ENCODE measurements around the gene NPLOC4.
A peak's percentile ranks its signal among the peaks of the same experiment; 100 is the strongest.

The NPLOC4 gene

DNA sequence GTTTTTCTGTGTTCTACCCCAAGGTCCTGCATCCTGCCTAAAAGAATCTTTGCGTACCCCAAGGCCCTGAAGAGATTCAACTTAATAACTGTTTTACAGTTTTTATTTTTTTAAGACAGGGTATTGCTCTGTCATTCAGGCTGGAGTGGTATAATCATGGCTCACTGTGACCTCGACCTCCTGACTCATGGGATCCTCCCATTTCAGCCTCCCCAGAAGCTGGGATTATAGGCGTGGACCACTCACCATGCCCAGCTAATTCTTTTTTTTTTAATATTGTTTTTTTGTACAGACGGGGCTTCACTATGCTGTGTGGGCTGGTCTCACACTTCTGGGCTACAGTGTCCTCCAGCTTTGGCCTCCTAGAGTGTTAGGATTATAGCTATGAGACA, 75.4 kb downstream of the NPLOC4 start:
- no peak for DNase-seq

DNA sequence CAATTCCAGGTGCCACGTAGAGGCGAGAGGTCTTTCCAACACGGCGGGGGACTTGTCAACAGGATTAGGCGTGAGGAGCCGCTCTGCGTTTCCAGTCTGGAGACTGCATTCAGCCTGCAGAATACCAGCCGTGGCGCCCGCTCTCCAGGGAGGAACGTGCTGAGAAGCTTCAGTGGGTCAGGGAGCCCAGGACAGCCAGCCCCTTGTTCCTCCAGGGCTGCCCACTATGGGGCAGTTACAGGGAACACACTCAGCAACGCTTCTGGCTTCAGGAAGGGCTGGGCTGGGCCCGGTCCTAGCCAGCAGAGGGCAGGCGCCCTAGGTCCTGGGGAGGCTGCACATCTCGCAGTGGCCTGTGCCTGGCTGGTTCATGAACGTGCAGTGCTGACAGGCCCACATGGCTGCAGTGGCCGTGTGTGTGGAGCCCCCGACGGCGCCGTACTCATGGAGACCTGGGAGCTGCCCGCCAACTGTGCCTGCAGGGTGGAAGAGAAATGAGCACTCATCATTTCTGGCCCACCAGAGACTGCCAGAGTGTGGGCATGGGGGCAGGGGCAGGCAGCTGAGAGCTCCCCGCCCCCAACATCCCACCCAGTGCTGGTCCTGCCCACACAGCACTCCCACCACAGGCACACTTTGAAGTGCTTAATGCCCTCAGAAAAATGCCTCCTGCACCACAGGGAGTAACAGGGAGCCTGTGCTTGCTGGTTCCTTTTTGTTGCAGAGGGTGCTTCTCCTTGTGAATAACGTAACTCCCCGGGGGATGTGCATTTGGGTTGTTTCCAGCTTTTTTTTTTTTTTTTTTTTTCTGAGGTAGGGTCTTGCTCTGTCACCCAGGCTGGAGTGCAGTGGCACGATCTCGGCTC, 77.7 kb downstream of the NPLOC4 start:
- no peak for DNase-seq

DNA sequence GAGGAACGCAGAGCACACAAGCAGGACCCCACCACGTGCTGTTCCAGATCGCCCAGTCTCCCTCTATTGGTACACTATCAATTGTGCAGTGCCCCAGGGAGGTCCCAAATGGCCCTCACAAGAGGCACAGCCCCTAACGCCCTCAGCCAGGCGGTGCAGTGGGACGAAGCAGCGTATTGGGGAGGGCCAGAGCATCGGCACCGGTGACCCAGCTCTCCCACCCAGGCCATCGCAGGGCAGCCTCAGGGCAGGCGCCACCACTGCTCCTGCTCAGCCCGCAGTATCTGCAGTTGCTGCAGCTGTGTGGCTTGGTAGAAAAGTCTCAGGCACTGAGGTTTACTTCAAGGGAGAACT, 78.8 kb downstream of the NPLOC4 start:
- no peak for DNase-seq

DNA sequence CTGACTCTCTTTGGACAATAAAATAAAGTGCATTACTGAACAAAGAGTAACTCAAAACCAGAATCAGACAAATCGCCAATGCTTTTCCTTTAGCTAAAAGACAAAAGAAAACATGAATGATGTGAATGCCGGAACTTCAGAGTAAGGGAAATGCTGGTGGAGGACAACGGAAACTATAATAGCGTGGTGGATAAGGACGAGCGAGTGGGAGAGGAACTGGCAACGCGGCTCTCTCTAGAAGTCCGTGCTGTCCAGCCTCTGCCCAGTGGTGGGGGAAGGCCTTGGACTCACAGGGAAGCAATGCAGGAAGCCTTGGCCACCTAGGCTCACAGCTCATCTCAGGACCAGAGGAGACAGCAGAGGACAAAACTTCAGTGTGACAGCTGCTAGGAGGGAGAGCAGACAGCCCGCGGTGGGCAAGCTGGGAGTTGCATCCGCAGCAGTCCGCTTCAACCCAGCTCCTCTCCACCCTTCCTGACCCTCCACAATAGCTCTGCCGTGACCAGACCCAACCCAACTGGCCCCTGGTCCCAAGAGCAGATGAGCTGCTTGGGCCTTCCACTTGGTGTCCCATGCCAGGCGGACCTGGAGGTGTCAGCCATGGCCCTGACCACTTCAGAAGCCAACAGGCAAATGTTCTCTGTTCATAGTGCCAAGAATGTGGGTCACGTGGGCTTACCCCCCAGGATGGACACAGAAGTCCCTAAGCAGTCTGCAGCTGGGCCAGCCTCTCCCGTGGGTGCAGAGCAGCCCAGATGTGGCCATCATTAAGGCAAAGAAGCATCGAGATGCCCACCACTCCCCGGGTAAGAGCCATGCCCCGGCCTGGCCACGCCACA, 79.4 kb downstream of the NPLOC4 start:
- no peak for DNase-seq

DNA sequence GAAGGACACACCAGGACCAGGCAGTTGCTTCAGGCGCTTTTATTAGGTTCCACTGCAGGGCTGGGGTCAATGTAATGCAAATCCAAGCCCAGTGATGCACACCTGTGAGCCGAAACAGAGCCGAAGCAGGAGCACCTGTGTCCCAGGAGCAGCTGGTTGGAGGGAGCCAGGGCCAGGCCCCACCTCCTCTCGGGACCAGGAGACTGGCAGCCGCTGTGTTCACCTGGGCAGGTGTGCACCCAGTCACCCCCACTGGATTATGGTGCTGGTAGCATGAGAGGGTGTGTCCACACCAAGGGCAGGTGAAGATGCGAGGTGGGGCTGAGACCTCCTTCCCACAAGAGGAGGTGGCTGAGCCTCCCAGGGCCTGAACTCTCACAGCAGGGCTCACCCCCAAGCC, 80.0 kb downstream of the NPLOC4 start:
- no peak for DNase-seq

DNA sequence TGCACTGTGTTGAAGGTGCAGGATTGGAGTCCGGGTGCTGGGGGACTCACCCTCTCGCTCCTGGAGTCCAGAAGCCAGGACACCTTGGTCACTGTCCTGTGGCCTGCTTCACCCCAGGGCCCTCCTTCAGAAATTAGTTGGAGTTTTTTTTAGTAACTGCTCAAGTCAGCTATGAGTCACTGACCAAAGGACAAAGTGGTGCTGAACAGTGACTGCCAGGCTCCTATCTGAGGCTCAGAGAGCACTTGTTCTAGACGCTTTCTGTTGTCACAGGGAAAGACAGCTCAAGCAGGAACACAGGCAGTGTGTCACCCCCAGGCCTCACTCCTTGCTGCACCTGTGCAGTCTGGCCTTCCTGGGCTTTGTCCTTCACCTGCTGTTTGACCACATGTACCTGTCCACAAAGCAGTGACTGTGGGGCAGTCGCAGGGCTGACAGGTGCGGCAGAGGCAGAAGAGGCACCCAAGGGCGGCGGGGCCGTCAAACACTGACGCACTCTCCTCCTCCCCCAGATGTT, 80.7 kb downstream of the NPLOC4 start:
- no peak for DNase-seq

DNA sequence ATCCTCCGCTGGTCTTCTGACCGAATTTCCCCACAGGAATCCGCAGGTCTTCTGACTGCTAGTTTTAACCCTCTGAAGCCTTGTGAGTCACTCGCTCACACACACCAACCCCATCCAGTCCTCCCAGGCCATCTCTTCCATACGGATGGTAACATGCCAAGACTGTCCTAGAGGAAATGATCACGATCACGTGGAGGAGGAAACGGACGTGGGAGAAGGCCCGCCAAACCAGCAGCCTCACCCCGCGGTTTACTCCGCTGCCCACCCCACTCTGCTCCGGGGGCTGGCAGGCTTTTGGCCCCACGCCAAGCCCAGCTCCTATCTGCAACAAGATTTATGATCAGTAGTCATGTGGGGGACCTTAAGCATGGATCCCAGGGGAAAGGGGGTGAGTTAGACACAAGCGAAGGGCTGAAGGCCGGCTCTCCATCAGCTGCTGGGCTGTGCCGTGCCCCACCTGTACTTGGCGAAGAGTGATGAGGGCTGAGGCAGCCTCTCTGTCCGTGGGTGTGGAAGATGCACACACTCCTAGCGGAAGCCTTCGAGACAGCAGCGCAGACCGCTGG, 83.2 kb downstream of the NPLOC4 start:
- DNase-seq: peak; percentile 73

DNA sequence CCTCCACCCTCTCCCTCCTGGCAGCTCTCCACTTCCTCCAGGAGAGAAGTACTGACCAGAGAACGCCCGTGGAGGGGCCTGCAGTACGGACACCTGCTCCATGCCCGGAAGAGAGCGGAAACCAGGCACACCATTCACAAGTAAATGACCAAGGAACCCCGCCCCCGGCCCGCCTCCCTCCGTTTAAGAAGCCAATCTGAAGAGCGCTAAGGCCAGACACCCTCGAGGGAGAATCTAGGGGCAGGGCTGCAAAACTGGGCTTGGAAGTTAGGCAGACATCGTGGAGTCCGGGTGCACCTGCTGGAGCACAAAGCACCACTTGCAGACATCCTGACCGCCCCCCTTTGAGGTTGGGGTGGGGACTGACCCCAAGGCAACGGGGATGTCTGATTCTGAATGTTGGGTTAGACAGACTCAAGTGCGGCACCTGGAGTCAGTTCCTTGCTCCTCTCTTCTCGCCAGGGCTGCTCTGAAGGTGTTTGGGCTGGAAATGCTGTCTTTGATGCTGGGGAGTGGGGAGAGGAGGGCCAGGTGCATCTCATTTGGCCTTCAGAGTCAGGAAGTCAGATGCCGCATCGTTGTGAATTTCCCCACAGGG, 83.8 kb downstream of the NPLOC4 start:
- DNase-seq: peak; percentile 46

DNA sequence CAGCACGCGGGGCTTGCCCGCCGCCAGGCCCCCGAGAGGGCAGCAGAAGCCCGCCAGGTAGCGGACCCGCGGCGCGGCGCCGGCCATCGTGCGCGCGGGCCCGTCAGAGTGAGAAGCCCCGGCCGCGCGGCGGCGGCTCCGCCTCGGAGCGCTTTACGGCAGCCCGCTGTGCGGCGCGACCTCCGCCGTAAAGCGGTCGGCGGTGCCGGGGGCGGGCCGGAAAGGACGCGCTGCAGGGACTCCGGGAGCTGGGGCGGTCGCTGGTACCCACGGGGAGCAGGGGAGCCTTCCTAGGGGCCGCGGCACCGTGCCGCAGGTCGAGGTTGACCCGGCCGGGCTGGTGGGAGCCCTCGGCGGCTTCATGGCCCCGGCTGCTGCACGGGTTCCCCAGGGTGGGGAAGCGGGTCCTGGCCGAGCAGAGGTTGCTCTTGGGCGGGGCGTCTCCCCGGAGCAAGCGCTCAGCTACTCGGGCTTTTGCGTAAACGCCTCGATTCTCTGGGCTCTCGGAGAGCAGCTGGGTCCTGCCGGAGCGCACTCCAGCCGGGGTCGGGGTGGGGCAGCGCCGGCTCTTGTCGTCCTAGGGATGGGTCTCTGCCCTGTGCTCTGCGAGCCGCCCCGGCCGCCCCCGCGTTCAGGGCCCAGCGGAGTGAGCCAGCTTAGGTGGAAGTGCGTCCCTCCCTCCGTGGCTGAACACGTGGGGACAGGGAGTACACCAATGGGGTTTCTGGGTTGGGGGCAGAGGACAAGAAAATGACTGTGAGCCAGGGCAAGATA, 84.5 kb downstream of the NPLOC4 start, which contains the start of gene FAAP100:
TSS of gene FAAP100 (minus strand) at position 110 of the 774 bp plus-strand sequence. CDS start at position 87, 23 bp downstream.
- DNase-seq: peak; percentile 53

DNA sequence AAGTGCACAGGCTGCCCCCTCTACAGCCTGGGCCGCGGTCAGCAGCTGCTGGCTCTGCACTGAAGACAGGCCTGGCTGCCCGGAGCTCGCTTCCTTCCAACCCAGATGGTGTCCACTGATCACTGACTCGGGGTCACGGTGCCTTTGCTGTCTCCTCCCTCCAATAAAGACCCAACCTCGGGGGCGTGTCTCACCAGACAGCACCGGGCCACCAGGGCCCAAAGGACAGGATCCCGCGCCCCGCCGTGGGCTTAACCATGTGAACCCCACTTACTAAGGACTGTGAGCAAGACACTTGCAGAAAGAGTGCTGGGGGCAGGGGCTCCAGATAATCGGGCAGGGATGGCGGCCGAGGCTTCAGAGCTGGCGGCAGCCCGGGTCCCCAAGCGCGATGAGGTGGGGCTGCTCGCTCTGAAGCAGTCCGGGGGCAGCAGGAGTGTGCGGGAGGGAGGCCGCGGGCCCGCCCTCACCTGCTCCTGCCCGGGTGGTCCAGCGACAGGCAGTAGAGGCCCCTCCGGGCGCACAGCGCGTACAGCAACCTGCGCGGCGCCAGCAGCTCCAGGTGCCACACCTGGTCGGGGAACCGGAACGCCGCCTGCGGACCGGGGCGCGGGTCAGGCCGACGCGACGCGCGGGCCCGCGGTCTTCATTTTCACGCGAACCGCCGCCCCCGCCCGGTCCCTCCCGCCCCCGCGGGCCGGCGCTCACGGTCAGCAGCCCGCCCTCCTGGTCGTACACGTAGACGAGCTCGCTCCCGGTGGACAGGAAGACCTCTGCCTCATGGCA, 85.3 kb downstream of the NPLOC4 start:
- no peak for DNase-seq

DNA sequence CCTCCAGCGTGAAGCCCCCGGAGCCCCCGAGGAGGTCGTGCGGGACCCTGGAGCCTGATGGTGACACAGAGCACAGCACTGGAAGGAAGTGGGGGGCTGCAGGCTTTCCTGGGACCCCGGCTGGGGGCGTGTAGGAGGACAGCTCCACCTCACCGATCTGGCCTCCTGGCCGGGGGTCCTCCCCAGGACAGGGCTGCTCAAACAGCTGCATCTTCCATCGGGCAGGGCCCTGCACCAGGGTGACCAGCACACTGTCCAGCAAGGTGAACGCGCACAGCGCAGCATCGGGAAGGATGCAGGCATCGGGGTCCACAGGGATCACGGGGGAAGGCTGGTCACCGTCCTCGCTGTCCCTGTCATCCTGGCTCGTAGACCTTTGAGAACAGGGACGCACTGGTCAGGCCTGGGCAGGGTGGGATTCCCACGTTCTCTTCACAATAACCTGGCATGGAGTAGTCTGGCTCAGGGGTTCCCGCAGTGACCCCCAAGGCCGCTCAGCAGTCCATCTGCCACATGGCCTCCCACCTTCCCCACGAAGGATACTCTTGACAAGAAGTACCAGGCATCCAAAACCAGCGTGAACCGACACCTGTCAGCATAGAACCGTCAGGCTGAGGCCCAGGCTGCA, 86.0 kb downstream of the NPLOC4 start:
- DNase-seq: no peak

DNA sequence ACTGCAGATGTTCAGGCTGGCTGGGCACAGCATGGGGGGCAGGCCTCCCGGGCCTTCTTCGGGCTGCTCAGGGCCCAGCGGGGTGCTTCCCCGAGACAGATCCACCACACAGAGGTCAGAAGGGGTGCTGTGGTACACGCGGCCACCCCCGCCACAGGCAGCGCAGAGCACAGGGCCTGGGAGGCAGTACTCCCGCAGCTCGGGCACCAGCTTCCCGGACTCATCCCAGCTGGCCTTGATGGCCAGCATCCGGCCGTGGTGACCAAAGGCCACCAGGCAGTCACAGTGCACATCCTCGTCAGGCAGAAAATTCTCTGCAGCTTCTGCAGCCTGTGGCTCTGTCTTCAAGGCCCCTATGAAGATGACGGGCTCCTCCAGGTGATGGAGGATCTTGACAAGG, 86.6 kb downstream of the NPLOC4 start:
- no peak for DNase-seq

DNA sequence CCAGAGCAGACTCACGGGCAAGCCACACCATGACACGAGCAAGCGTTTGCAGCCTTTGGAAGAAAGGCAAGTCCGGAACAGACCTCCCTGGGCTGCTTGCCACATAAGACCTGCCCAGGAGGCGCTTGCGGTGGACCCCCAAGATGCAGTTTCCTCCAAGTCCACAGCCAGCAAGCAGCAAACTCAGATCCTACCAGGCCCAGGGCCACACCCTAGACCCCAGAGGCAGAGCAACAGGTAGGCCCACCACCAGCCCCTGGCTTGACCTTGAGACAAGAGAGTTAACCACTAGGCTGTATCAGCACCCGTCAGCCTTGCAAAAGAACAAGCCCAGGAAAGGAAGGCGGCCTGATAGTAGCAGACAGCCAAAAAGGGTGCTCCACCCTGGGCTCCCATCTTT, 87.1 kb downstream of the NPLOC4 start:
- no peak for DNase-seq

DNA sequence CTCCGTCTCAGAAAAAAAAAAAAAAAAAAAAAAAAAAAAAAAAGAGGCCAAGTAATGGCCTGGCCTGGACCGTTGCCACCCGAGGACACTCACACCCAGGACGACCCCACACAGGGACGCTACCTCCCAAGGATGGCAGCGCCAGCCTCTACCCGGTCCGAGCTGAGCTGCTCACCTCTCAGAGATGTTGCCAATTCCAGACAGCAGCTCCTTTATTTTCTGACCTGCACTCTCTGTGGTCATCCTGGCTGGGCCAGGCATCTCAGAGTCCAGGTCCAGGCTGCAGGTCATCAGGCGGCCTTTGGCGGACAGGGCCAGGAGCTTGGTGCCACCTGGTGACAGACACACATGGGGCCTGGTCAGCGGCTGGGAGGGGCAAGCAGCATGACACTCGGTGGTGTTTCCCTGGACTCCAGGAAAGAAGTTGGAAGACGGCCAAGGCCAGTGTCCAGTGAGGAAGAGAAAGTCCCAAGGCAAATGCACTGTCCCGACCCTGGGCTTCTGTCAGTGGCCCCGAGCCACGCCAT, 87.8 kb downstream of the NPLOC4 start:
- DNase-seq: no peak

DNA sequence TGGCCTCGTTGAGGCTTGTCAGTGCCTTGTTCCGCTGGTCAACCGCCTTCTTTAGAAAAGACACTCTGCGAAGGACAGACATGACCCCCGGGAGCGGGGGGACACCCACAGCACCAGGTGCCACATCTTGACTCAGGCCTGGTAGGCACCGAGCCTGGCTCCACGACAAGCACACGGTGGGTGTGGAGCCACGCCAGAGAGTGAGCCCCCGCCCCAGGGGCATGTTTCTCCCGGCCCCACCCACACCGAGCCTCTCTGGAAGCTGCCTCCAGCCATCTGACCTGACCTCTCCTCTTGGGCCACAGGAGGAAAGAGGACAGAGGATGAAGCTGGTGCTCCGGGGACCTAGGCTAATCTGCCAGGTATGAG, 89.3 kb downstream of the NPLOC4 start:
- no peak for DNase-seq

DNA sequence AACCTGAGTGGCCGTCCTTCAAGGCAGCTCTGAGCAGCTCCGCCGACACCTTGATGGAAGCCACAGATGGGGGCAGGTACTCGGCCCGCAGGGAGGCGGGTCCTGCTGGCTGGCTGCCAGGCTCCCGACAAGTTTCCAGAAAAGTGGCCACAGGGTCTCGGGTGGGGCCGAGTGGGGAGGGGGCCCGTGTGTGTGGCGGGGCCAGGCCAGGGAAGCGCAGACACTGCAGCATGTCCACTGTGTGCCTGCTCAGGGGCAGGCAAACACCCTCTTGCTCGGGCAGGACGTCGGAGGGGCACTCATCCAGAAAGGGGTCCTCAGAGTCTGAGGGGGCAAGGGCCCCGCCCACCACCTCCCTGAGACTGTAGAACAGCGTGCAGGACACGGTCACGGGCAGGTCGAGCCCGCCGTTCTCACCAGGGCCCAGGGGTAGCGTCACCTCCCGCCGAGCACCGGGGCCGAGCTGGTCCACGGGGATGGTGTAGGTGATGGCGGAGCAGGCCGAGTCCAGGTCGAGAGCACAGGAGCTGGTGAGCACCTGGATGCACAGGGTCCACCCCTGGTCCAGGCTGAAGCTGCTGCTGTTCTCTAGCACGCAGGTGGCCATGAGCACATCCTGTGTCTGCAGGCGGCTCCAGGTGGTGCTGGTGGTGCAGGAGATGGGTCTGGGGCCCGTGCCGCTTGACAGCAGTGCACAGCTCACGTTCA, 89.9 kb downstream of the NPLOC4 start:
- DNase-seq: no peak

DNA sequence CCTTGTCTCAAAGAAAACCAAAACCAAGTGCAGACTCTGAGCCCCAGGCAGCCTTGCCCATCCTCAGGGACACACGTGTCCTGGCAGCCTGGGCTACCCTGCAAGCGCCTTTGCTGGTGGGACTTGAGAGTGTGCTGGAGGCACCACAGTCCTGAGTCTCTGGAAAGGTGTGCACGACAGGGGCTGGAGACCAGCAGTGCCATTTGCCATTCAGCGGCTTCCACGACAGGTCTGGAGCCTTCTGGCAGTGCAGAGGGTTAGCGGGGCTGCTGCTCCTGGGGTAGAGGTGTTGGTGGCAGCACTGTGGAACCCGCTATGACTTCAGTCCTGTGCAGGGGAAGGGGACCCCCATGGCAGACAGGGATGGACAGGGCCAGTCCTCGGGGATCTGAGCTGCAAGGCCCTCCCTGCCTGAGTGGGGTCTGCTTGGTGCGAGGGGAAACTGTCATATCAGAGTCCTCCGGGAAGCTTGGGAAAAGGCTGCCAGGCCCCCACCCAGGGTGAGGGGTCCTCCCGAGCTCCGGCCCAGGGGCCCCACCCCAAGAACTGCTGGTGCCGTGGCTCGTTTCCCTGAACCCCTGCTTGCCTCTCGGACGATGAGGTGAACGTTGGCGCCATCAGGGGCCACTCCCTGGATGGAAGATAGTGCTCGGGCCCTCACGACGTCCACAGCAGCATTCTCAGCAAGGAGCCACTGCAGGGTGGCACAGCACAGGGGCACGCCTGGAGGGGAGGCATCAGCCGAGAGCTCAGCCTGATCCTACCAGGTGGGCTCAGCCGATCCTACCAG, 91.6 kb downstream of the NPLOC4 start:
- no peak for DNase-seq

DNA sequence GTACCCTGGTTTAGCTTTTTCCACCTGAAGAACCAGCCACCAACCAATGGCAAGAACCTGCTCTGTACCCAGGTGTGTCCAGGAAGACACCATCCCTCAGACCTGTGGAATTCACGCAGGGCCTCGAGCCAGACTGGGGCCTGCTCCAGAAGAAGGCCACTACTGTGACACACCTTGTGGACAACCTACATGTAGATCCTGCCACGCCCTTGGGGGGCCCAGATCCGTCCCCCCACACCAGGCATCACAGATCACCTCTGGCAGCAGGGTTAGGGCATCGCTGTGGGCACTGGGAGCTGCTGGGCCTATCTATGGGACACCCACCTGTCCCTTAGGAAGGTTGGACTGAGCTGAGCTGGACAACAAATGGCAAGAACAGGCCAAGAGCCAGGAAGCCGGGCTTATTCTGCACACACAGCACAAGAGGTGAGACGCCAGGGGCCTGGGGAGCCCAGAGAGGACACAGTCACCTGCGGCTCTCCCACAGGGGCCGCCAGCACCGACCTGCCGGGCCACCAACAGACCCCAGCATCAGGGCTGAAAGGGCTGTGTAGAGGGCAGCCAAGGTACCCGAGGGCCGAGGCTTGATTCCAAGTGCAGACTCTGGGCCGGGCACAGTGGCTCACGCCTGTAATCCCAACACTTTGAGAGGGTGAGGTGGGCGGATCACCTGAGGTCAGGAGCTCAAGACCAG, 92.5 kb downstream of the NPLOC4 start:
- no peak for DNase-seq

DNA sequence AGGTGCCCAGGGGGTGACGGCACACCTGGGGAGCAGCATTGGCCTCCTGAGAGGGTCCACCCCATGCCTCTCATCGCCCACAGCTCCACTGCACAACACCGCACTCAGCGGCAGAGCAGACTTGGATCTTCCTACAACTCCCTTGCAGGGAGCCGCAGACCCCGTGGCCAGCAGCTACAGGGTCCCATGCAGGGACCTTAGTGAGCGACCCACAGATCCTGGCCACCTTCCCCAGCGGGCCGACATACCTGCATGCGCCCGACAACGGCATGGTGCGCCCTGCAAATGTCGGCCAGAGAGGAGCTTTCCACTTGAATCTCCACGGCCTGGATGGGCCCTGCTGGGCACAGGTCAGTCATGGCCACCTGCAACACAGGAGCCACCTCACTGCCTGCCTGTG, 93.2 kb downstream of the NPLOC4 start:
- no peak for DNase-seq

Measured in amniotic stem cell (primary cell).